Measurements from ENCODE around the gene EYS. TPM values are rescaled to one million over a fixed set of nuclear protein-coding genes. Genes with fewer than 3 reads are reported as not detected.

The EYS gene
- total RNA-seq, 1 experiment from 2014 or later: not detected

- Mint-ChIP-seq H3K4me1 (ENCODE audit: low read depth, unreplicated experiment) (no peaks in the 10 kb centered on the region), H3K9me3 (ENCODE audit: unreplicated experiment) (no peaks in the 10 kb centered on the region), H3K27ac (ENCODE audit: unreplicated experiment) (no peak overlapping the region), H3K27me3 (ENCODE audit: insufficient read depth, unreplicated experiment) (no peaks in the 10 kb centered on the region), H3K4me3 (ENCODE audit: unreplicated experiment) (no peak overlapping the region), H3K36me3 (ENCODE audit: insufficient read depth, unreplicated experiment) (no peaks in the 10 kb centered on the region)
- DNase-seq: no peak
- ChIA-PET CTCF (no interaction called here), POLR2A (no interaction called here)
- Histone ChIP-seq H3K4me1 (no peaks in the 10 kb centered on the region), H3K4me3 (ENCODE audit: low read depth, low read length) (no peak overlapping the region), H3K27me3 (replicated peaks; ENCODE audit: control insufficient read depth, insufficient read depth, low read length) (no peaks in the 10 kb centered on the region), H3K9me3 (no peaks in the 10 kb centered on the region), H3K36me3 (ENCODE audit: control insufficient read depth, insufficient read depth, low read length) (no peaks in the 10 kb centered on the region)
- TF ChIP-seq, protein P1, sequence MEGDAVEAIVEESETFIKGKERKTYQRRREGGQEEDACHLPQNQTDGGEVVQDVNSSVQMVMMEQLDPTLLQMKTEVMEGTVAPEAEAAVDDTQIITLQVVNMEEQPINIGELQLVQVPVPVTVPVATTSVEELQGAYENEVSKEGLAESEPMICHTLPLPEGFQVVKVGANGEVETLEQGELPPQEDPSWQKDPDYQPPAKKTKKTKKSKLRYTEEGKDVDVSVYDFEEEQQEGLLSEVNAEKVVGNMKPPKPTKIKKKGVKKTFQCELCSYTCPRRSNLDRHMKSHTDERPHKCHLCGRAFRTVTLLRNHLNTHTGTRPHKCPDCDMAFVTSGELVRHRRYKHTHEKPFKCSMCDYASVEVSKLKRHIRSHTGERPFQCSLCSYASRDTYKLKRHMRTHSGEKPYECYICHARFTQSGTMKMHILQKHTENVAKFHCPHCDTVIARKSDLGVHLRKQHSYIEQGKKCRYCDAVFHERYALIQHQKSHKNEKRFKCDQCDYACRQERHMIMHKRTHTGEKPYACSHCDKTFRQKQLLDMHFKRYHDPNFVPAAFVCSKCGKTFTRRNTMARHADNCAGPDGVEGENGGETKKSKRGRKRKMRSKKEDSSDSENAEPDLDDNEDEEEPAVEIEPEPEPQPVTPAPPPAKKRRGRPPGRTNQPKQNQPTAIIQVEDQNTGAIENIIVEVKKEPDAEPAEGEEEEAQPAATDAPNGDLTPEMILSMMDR (IDR thresholded peaks at IDR 0.05; ENCODE audit: insufficient read depth in 1 of 2, low read depth in 1 of 2, low read length in 1 of 2, severe bottlenecking in 1 of 2, unreplicated experiment in 1 of 2): no peak
- intact Hi-C loops (cut with micrococcal nuclease; ENCODE audit: unreplicated experiment): no loop called here
- BruUV-seq (replicated peaks): no TSS peak
These were observed 1731.3 kb downstream of the EYS start for GRCh38 chr6:63975699-63976098.

- POLR2A ChIA-PET: no interaction called here
- H3K4me3 Mint-ChIP-seq (ENCODE audit: unreplicated experiment): no peak overlapping the region
These were observed 1738.4 kb downstream of the EYS start for GRCh38 chr6:63968650-63969049.

DNA sequence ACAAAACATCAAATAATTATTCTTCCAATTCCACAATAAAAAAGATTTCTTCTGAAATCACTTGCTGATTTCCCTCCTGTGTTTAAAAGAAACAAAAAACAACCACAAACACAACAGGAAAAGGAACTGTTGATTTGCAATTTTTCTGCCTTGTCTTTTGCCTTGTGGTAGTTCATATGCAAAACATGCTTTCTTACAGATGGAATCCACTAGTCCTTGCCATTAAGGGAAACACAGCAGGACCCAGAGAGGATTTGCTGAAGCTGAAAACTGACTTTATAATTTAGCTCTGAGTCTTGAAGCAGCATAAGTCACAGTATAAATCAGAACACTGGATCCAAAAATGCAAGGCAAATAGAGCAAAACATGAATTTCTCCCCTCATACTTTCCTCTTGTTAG, 1742.7 kb downstream of the EYS start:
- Mint-ChIP-seq H3K9me3 (ENCODE audit: unreplicated experiment) (no peaks in the 10 kb centered on the region), H3K4me1 (ENCODE audit: low read depth, unreplicated experiment) (no peaks in the 10 kb centered on the region), H3K27ac (ENCODE audit: unreplicated experiment) (no peak overlapping the region), H3K4me3 (ENCODE audit: unreplicated experiment) (no peak overlapping the region), H3K27me3 (ENCODE audit: insufficient read depth, unreplicated experiment) (no peaks in the 10 kb centered on the region), H3K36me3 (ENCODE audit: insufficient read depth, unreplicated experiment) (no peaks in the 10 kb centered on the region)
- TF ChIP-seq, protein P1 (IDR thresholded peaks at IDR 0.05; ENCODE audit: insufficient read depth in 1 of 2, low read depth in 1 of 2, low read length in 1 of 2, severe bottlenecking in 1 of 2, unreplicated experiment in 1 of 2): no peak
- Histone ChIP-seq H3K4me3 (ENCODE audit: low read depth, low read length) (no peak overlapping the region), H3K4me1 (no peaks in the 10 kb centered on the region), H3K9me3 (no peaks in the 10 kb centered on the region), H3K27me3 (replicated peaks; ENCODE audit: control insufficient read depth, insufficient read depth, low read length) (no peaks in the 10 kb centered on the region), H3K36me3 (ENCODE audit: control insufficient read depth, insufficient read depth, low read length) (no peaks in the 10 kb centered on the region)
- no TSS peak for BruUV-seq (replicated peaks)
- ChIA-PET POLR2A (no interaction called here), CTCF (no interaction called here)
- no peak for DNase-seq
- intact Hi-C loops (cut with micrococcal nuclease; ENCODE audit: unreplicated experiment): no loop called here

More at GRCh38 chr6:63968650-63969049, 1738.4 kb downstream of the EYS start:
- BruUV-seq (replicated peaks): no TSS peak
- Histone ChIP-seq H3K36me3 (ENCODE audit: control insufficient read depth, insufficient read depth, low read length) (no peaks in the 10 kb centered on the region), H3K9me3 (no peaks in the 10 kb centered on the region), H3K4me3 (ENCODE audit: low read depth, low read length) (no peak overlapping the region), H3K27me3 (replicated peaks; ENCODE audit: control insufficient read depth, insufficient read depth, low read length) (no peaks in the 10 kb centered on the region), H3K4me1 (no peaks in the 10 kb centered on the region)
- intact Hi-C loops (cut with micrococcal nuclease; ENCODE audit: unreplicated experiment): no loop called here
- Mint-ChIP-seq H3K9me3 (ENCODE audit: unreplicated experiment) (no peaks in the 10 kb centered on the region), H3K27ac (ENCODE audit: unreplicated experiment) (no peak overlapping the region), H3K4me1 (ENCODE audit: low read depth, unreplicated experiment) (no peaks in the 10 kb centered on the region), H3K27me3 (ENCODE audit: insufficient read depth, unreplicated experiment) (no peaks in the 10 kb centered on the region), H3K36me3 (ENCODE audit: insufficient read depth, unreplicated experiment) (no peaks in the 10 kb centered on the region)
- TF ChIP-seq, protein P1 (IDR thresholded peaks at IDR 0.05; ENCODE audit: insufficient read depth in 1 of 2, low read depth in 1 of 2, low read length in 1 of 2, severe bottlenecking in 1 of 2, unreplicated experiment in 1 of 2): no peak
- no peak for DNase-seq
- CTCF ChIA-PET: no interaction called here

All from Caco-2 (cell line).